ENCODE data around the gene FBN2. TPM values are rescaled to one million over a fixed set of nuclear protein-coding genes. Genes with fewer than 3 reads are reported as not detected.

The FBN2 gene
- total and polyA plus RNA-seq, 8 donors, result 2.7 to 64.3 (median 54.3) TPM

DNA sequence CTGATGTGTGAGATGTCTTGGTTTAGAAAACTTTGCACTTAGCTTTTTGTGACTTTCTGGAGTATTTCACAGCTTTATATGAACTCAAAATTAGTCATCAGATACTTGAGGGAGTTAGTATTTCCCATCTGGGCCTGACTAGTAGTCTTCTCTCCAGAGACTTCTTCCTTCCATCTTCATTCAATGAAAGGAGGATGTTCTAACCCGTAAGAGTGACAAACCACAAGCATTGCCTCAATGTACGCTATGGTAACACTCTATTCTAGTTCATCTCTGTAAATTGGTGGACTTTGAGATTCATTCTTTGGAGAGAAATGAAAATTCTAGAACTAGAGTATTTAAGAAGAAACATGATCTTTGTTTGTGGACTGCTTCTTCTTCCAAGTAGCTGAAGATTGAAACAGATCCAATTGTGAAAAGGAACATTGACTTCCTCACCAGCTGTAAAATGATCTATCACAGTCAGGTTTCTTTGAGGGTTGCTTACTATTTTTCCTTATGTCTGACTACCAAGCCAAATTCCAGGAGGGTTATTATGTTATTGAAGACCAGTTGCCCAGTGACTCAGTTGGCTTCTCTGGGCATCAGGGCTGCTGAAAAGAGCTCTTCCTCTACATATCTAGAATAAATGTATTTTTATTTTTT, 296.9 kb downstream of the FBN2 start:
- H3K4me3 ChIP-seq, result no peak overlapping the region
- ATAC-seq, result no peak
- H3K36me3 ChIP-seq, result no peaks in the 10 kb centered on the region
- H3K27me3 ChIP-seq, result no peaks in the 10 kb centered on the region
- no peaks in the 10 kb centered on the region for H3K4me1 ChIP-seq
- no peaks in the 10 kb centered on the region for H3K9me3 ChIP-seq
- no peak for DNase-seq
- intact Hi-C loops (cut with DNase I), result no loop called here
- H3K27ac ChIP-seq, result no peak overlapping the region
- TF ChIP-seq, protein P1, sequence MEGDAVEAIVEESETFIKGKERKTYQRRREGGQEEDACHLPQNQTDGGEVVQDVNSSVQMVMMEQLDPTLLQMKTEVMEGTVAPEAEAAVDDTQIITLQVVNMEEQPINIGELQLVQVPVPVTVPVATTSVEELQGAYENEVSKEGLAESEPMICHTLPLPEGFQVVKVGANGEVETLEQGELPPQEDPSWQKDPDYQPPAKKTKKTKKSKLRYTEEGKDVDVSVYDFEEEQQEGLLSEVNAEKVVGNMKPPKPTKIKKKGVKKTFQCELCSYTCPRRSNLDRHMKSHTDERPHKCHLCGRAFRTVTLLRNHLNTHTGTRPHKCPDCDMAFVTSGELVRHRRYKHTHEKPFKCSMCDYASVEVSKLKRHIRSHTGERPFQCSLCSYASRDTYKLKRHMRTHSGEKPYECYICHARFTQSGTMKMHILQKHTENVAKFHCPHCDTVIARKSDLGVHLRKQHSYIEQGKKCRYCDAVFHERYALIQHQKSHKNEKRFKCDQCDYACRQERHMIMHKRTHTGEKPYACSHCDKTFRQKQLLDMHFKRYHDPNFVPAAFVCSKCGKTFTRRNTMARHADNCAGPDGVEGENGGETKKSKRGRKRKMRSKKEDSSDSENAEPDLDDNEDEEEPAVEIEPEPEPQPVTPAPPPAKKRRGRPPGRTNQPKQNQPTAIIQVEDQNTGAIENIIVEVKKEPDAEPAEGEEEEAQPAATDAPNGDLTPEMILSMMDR (IDR thresholded peaks at IDR 0.05), result no peak

GRCh38 chr5:128237546-128237945, 300.5 kb downstream of the FBN2 start:
- intact Hi-C loops (cut with DNase I), result no loop called here
- H3K36me3 ChIP-seq, result no peaks in the 10 kb centered on the region
- DNase-seq (no peak), ATAC-seq (no peak)
- H3K27ac ChIP-seq, result no peak overlapping the region
- H3K27me3 ChIP-seq, result no peaks in the 10 kb centered on the region
- H3K4me3 ChIP-seq, result no peak overlapping the region
- H3K4me1 ChIP-seq, result no peaks in the 10 kb centered on the region
- TF ChIP-seq, protein P1 (IDR thresholded peaks at IDR 0.05), result no peak
- H3K9me3 ChIP-seq, result no peaks in the 10 kb centered on the region

GRCh38 chr5:128237000-128237399, 301.0 kb downstream of the FBN2 start:
- Histone ChIP-seq H3K4me1 (no peaks in the 10 kb centered on the region), H3K36me3 (no peaks in the 10 kb centered on the region), H3K27ac (no peak overlapping the region), H3K9me3 (no peaks in the 10 kb centered on the region), H3K4me3 (no peak overlapping the region), H3K27me3 (no peaks in the 10 kb centered on the region)
- TF ChIP-seq, protein P1 (IDR thresholded peaks at IDR 0.05), result no peak
- ATAC-seq (no peak), DNase-seq (no peak)
- intact Hi-C loops (cut with DNase I), result no loop called here

GRCh38 chr5:128236334-128236733, 301.7 kb downstream of the FBN2 start:
- ATAC-seq (no peak), DNase-seq (no peak)
- Histone ChIP-seq H3K9me3 (no peaks in the 10 kb centered on the region), H3K27me3 (no peaks in the 10 kb centered on the region), H3K4me1 (no peaks in the 10 kb centered on the region), H3K27ac (no peak overlapping the region), H3K36me3 (no peaks in the 10 kb centered on the region), H3K4me3 (no peak overlapping the region)
- intact Hi-C loops (cut with DNase I), result no loop called here
- TF ChIP-seq, protein P1 (IDR thresholded peaks at IDR 0.05), result no peak

GRCh38 chr5:128234928-128235641, 303.0 kb downstream of the FBN2 start:
- Histone ChIP-seq H3K9me3 (no peaks in the 10 kb centered on the region), H3K27me3 (no peaks in the 10 kb centered on the region), H3K4me1 (no peaks in the 10 kb centered on the region), H3K36me3 (no peaks in the 10 kb centered on the region), H3K27ac (no peak overlapping the region), H3K4me3 (no peak overlapping the region)
- TF ChIP-seq, protein P1 (IDR thresholded peaks at IDR 0.05), result no peak
- DNase-seq (no peak), ATAC-seq (no peak)
- intact Hi-C loops (cut with DNase I), result no loop called here
